Astrocyte of the spinal cord (primary cell): Measurements from ENCODE around the gene TBX1.

Source experiments
- DNase-seq: peaks from one replicate; pipeline ENCODE4 v3.0.0; 2011; ENCODE audit warnings: low read depth, low spot score
- H3K4me3 ChIP-seq: 2 replicates; pipeline ENCODE4 v1.5.1; 2011; ENCODE audit warnings: low read depth, mild to moderate bottlenecking, low read length, moderate library complexity
- CTCF ChIP-seq: IDR thresholded peaks from 2 replicates; pipeline ENCODE4 v1.5.1; 2012; ENCODE audit warnings: low read depth, mild to moderate bottlenecking, low read length, inconsistent platforms
- in situ Hi-C: cut with HindIII; loops from 2 replicates; pipeline ENCODE4 v1.10.0; 2017; ENCODE audit warnings: low sequenced_read_pairs

TBX1 gene

DNA sequence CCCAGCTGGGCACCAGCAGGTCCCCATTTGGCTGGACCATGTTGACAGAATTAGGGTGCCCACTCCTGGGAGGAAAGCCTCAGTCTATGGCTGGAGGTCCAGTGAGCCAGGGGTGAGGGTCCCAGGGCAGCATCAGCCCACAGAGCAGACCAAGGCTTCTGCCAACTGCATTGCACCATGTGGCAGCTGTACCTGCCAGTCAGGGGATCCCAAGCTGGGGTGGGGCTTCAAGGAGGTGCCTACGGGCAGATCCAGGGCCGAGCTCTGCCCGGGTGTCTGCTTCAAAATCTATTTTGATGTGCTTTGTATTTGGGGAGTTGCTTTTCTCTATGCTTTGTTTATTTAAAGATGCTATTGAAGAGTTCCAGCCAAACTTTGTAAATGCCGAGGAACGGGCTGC, 26.8 kb upstream of the TBX1 start:
- in situ Hi-C loops: no loop called here
- no peak for DNase-seq
- no peak overlapping the region for H3K4me3 ChIP-seq
- no peak for TF ChIP-seq CTCF

- no peak overlapping the region for H3K4me3 ChIP-seq
- no peak for TF ChIP-seq CTCF
- no peak for DNase-seq
- in situ Hi-C loops: no loop called here
Observed at GRCh38 chr22:19734163-19734562, 26.4 kb upstream of the TBX1 start.

- in situ Hi-C loops: no loop called here
- H3K4me3 ChIP-seq: no peak overlapping the region
- DNase-seq: no peak
- TF ChIP-seq CTCF: no peak
Observed at GRCh38 chr22:19734837-19735382, 25.7 kb upstream of the TBX1 start.

DNA sequence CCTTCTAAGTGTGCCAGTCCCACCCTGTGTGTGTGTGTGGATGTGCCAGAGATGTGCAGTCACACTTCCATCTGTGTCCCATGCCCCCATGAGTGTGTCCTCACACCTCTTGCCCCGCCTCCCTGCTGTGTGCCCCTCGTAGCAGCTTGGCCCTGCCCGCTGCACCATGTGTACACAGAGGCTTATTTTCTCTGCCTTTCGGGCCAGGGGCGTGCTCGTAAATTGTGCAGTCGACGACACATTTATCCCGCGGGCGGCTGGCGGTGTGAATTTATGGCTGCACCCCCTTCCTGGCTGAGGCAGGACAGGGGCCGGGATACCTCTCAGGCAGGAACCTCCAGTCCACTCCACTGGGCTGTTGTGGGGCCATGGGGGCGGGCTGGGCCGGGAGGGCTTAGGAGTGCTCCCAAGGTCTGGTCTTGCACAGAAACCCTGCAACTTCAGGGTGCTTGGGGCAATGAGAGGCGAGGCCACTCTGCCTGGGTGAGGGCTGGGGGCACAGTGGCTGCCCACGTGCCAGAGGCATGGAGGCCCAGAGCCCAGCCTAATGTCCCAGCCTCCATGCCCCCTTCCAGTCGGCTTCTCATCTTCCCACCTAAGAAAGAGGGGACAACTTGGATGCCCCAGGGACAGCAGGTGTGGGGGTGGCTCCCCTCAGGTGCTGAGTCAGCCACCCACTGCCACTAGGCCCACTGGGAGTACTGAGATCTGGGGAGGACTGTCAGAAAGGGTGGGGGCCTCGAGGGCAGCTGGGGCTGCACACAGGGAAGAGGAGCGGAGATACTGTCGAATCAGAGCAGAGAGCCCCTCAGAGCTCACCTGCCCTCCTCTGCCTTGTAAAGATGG, 24.7 kb upstream of the TBX1 start:
- no peak for TF ChIP-seq CTCF
- in situ Hi-C loops: no loop called here
- DNase-seq: no peak

GRCh38 chr22:19737846-19738663, 22.5 kb upstream of the TBX1 start:
- H3K4me3 ChIP-seq: no peak overlapping the region
- in situ Hi-C loops: no loop called here
- DNase-seq: no peak
- no peak for TF ChIP-seq CTCF

More for the DNA sequence above, 24.7 kb upstream of the TBX1 start:
- H3K4me3 ChIP-seq: no peak overlapping the region

DNA sequence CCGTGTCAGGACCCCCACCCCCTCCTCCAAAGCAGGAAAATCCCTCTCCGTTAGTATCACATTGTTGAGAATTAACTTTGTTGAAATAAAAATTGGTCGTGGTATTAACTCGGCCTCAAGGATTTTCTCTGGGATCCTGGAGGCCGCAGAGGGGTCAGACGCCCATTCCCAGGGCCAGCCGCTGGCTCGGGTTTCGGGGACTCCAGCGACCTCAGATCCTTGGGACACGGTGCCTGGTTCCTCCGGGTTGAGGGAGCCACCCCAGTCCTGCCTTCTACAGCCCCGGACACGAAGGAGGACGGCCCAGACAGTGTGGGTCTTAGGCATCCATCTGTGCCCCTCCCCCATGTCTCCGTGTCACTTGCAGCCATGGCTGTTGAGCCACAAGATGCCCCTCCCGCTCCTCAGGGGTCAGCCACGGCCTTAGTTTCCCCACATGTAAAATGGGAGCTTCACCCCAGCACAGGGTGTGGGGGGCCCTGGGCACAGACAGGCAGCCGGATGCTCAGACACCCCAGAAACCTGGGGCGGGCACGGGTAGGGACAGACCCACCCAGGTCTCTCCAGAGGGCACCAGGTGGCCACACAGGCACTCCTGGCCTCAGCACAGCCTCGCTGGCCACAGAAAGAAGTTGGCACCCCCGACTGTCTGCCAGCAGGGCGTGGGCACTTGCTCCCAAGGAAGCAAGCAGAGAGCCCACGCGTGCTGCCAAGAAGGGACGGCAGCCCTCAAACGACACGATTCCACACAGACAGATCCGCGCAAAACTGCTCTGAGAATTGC, 21.7 kb upstream of the TBX1 start:
- no peak for TF ChIP-seq CTCF
- DNase-seq: no peak
- in situ Hi-C loops: no loop called here
- H3K4me3 ChIP-seq: no peak overlapping the region
